GM11168 (cell line): ENCODE measurements around the gene GTF3A.

Source experiments
- in situ Hi-C: fragments of 300-500 bp; cut with MboI; formaldehyde crosslinking; loops from one replicate; pipeline ENCODE4 v1.12.0; 2022; ENCODE audit warnings: low sequenced_read_pairs; ENCODE audit not compliant: unreplicated experiment

The GTF3A gene

GRCh38 chr13:27482983-27483382, 58.6 kb downstream of the GTF3A start:
- in situ Hi-C loops, result no loop called here

GRCh38 chr13:27483421-27483820, 59.0 kb downstream of the GTF3A start:
- in situ Hi-C loops, result no loop called here
